ENCODE data around the gene ETV6.

ETV6 gene

DNA sequence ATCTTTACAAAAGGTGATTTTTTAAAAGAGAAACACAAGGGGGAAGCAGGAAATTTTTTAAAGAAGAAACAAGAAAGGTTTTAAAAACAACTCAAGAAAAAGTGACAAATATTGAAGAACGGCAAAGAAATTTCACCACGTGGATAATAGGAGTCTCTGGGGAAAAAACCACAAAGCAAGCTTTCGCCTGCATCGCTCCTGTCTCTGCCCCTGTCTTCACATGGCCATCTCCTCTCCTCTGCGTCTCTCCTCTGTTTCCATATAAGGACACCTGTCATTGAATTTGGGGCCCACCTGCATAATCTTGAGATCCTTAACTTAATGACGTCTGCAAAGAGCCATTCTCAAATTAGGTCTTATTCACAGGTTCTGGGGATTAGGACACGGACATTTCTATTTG lies 175.8 kb downstream of the ETV6 start:
- DNase-seq (ENCODE audit: extremely low read depth, low read depth), result no peak
- TF ChIP-seq, protein P1, sequence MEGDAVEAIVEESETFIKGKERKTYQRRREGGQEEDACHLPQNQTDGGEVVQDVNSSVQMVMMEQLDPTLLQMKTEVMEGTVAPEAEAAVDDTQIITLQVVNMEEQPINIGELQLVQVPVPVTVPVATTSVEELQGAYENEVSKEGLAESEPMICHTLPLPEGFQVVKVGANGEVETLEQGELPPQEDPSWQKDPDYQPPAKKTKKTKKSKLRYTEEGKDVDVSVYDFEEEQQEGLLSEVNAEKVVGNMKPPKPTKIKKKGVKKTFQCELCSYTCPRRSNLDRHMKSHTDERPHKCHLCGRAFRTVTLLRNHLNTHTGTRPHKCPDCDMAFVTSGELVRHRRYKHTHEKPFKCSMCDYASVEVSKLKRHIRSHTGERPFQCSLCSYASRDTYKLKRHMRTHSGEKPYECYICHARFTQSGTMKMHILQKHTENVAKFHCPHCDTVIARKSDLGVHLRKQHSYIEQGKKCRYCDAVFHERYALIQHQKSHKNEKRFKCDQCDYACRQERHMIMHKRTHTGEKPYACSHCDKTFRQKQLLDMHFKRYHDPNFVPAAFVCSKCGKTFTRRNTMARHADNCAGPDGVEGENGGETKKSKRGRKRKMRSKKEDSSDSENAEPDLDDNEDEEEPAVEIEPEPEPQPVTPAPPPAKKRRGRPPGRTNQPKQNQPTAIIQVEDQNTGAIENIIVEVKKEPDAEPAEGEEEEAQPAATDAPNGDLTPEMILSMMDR (IDR thresholded peaks at IDR 0.05; ENCODE audit: low read depth, low read length), result no peak

DNA sequence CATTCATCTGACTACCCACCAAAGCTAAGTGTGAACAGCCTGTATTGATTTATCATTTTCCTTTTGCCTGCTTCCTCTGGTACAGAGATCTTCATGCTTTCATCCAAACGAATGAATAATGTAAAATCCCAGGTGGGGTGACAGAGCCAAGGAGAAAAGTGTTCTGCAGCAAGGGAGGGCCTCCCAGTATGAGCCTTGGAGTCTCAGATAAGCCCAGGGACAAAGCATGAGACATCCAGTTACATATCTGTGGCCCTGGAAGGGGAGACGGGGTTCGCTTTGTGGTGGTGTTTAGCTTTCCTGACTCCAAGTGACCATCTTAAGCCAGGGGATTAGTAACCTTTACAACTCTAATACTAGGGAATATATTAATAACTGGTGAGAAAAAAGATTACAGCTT lies 177.1 kb downstream of the ETV6 start:
- no peak for DNase-seq (ENCODE audit: extremely low read depth, low read depth)
- TF ChIP-seq, protein P1 (IDR thresholded peaks at IDR 0.05; ENCODE audit: low read depth, low read length), result no peak

DNA sequence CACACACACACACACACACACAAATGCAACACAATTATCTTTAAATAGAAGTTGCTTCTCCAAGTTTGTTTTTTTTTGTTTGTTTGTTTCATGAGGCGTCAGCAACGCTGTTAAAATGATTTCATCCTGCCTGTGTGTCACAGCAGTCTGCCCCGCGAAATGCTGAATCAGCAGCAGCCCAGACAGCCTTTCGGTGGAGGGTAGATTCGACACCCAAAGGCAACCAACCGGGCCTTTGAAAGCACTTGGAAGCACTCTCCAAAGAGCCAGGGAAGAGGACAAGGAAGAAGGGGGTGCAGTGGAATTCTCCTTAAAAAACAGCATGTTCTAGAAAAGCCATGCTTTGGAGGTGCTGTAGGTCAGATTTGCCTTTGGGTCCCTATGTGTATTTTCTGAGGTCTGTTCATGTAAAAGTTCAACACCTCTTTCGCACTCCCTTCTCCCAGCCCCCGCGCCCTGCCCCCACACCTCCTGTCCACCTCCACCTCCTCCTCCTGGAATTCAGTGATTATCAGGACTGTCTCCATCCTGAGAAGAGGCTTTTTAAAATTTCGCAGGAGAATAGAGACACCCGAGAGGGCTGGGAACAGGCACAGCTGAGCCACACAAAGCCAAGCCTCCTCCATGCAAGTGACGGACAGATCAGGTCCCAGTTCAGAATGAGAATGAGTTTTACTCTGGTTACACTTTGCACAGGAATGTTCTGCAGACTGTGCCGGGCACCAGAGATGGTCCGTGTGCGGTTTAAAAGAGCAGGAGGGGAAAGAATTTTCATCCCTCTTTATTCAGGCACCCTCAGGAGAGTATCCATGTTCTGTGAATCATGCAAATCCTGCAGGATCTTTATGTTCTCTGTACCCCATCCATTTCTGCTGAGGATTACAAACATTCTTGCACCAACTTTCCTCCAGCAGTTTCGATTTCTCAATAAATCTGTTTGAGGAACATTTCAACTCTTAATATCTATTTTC lies 177.9 kb downstream of the ETV6 start:
- no peak for DNase-seq (ENCODE audit: extremely low read depth, low read depth)

DNA sequence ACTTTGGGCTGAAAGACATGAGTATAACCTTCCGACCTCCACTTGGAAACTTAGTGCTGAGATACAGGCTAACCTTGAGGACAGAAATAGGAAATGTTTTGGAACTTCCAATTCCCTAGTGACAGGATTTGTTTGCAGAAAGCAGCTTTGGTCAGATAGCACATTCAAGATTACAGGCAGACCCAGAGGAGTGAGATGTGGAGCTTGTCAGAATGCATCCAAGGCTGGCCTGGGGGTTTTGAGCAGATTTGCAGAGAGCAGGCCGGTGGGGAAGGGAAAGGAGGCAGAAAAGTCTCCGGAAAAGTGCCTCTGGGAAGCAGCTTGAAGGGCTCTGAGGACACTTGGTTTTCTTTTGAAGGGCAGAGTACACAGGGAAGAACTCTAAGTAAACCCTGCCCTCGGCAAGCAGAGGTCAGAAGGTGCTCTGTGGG lies 180.3 kb downstream of the ETV6 start:
- DNase-seq (ENCODE audit: extremely low read depth, low read depth), result no peak
- TF ChIP-seq, protein P1 (IDR thresholded peaks at IDR 0.05; ENCODE audit: low read depth, low read length), result no peak

More for the DNA sequence above, 177.9 kb downstream of the ETV6 start:
- TF ChIP-seq, protein P1 (IDR thresholded peaks at IDR 0.05; ENCODE audit: low read depth, low read length), result no peak

DNA sequence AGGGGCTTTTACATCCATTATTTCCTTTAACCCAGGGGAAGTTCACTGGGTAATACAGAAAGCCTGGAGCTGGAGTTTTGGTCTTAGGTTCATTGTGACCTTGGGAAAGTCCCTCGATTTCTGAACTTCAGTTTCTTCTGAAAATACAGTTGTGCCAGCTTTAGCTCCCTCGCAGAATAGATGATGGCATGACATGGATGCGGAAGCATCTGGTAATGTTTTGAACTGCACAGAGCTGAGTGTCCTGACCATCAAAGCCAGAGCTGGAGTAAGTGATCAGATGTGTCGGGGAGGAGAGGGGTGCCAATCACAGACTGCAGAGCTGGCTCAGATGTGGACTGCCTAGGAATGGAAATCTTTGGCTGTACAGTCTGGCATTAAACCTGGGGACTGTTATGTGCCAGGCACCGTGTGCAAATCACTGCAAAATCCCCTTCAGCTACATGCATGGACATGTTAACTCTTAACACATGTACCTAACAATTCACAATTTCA lies 180.9 kb downstream of the ETV6 start:
- no peak for DNase-seq (ENCODE audit: extremely low read depth, low read depth)
- TF ChIP-seq, protein P1 (IDR thresholded peaks at IDR 0.05; ENCODE audit: low read depth, low read length), result no peak

DNA sequence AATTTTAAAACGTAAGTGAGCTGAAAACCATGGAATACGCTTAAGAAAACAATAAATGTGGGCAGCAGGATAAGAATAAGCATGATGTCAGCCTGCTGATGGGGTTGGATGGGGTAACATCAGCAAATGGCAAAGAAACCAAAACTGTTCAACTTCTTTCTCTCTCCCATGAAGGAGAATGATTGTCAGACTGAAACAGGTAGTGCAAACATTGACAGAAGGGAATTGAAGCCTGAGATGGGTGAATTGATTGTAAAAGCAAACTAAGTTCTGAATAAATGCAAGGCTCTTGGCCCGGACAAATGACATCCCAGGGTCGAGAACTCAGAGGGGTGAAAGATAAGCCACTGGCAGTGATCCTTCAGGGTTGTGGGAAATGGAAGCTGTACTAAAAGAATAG lies 182.6 kb downstream of the ETV6 start:
- TF ChIP-seq, protein P1 (IDR thresholded peaks at IDR 0.05; ENCODE audit: low read depth, low read length), result no peak
- DNase-seq (ENCODE audit: extremely low read depth, low read depth), result no peak

All from AG09319 (cell line).